GM23248 (cell line): ENCODE results near the gene MARCHF3.

Experiments
- EZH2 ChIP-seq: fragments of 200-600 bp; sonication (generic); IDR thresholded peaks from 2 replicates; pipeline ENCODE4 v1.6.1; 2018; ENCODE audit warnings: antibody characterized with exemption, mild to moderate bottlenecking; ENCODE audit not compliant: insufficient read depth, poor library complexity, severe bottlenecking
- EZH2phosphoT487 ChIP-seq: fragments of 200-600 bp; sonication (generic); IDR thresholded peaks from 2 replicates; pipeline ENCODE4 v1.6.1; 2018; ENCODE audit warnings: antibody characterized with exemption, moderate library complexity, mild to moderate bottlenecking, low read depth; ENCODE audit not compliant: insufficient read depth

- no peak for TF ChIP-seq EZH2
- TF ChIP-seq EZH2phosphoT487: no peak
Observed at GRCh38 chr5:127068493-127069214, 38.3 kb upstream of the MARCHF3 start.
